Measurements from ENCODE around the gene GPRIN3.

DNA sequence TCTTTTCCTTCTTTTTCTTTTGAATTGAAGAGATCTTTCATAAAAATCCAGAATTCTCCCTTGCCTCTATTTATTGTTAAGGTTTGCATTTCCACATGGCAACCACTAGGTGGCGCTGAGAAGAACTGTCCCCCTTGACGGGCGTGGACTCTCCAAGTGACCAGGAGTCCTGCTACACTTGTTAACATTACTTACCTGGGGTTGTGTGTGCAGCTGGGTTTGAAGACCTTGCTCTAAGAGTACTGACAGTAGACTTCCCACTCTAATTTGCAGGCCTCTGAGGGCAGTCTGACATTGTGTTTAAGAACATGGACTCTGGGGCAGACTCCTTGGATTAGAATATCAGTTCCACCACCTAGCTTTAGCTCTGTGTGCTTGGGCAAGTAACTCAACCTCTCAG lies 52.8 kb downstream of the GPRIN3 start:
- TF ChIP-seq, protein P1, sequence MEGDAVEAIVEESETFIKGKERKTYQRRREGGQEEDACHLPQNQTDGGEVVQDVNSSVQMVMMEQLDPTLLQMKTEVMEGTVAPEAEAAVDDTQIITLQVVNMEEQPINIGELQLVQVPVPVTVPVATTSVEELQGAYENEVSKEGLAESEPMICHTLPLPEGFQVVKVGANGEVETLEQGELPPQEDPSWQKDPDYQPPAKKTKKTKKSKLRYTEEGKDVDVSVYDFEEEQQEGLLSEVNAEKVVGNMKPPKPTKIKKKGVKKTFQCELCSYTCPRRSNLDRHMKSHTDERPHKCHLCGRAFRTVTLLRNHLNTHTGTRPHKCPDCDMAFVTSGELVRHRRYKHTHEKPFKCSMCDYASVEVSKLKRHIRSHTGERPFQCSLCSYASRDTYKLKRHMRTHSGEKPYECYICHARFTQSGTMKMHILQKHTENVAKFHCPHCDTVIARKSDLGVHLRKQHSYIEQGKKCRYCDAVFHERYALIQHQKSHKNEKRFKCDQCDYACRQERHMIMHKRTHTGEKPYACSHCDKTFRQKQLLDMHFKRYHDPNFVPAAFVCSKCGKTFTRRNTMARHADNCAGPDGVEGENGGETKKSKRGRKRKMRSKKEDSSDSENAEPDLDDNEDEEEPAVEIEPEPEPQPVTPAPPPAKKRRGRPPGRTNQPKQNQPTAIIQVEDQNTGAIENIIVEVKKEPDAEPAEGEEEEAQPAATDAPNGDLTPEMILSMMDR (IDR thresholded peaks at IDR 0.05): peak; percentile 48 to 87 (median 55)
- TF ChIP-seq POLR2A (IDR thresholded peaks at IDR 0.05): no peak

All from testis (tissue), 2 donors.